CD14-positive monocyte (primary cell): Measurements from ENCODE around the gene PDLIM7. TPM values are rescaled to one million over a fixed set of nuclear protein-coding genes. Genes with fewer than 3 reads are reported as not detected.

ENCODE experiments used
- DNase-seq, 3 donors: peaks; one replicate each; pipeline ENCODE4 v3.0.0-alpha.2; 2011 to 2022
- H2AFZ ChIP-seq: 2 replicates; pipeline ENCODE4 v1.6.0; 2012; ENCODE audit warnings: mild to moderate bottlenecking, low read depth, low read length, inconsistent platforms; ENCODE audit not compliant: insufficient read depth, poor library complexity, severe bottlenecking
- H3K27ac ChIP-seq, 2 donors: 1 replicate in 1 of 2; 2 replicates in 1 of 2; pipeline ENCODE4 v1.5.1; 2012 to 2013; ENCODE audit warnings: low read length in 2 of 2, control low read depth in 1 of 2, inconsistent platforms in 1 of 2, low read depth in 1 of 2, mild to moderate bottlenecking in 1 of 2
- H3K27me3 ChIP-seq, 2 donors: one replicate each; pipeline versions ENCODE4 v1.6.0 to v1.6.1; 2011 to 2013; ENCODE audit warnings: low read length in 2 of 2; ENCODE audit not compliant: control insufficient read depth in 2 of 2, insufficient read depth in 2 of 2
- H3K36me3 ChIP-seq, 2 donors: replicated peaks in 1 of 2; 1 replicate in 1 of 2; 2 replicates in 1 of 2; pipeline versions ENCODE4 v1.5.1 to v1.6.1; 2012 to 2013; ENCODE audit warnings: low read length in 2 of 2, control low read depth in 1 of 2, inconsistent platforms in 1 of 2, mild to moderate bottlenecking in 1 of 2; ENCODE audit not compliant: insufficient read depth in 2 of 2, control insufficient read depth in 1 of 2
- H3K4me1 ChIP-seq, 2 donors: 1 replicate in 1 of 2; 2 replicates in 1 of 2; pipeline versions ENCODE4 v1.5.1 to v1.6.1; 2012 to 2013; ENCODE audit warnings: low read length in 2 of 2, control low read depth in 1 of 2, inconsistent platforms in 1 of 2, mild to moderate bottlenecking in 1 of 2, moderate library complexity in 1 of 2; ENCODE audit not compliant: insufficient read depth in 2 of 2, control insufficient read depth in 1 of 2
- H3K4me2 ChIP-seq: replicated peaks from 2 replicates; pipeline ENCODE3; 2012; ENCODE audit warnings: low read length, moderate library complexity, mild to moderate bottlenecking; ENCODE audit not compliant: poor library complexity, severe bottlenecking; ENCODE audit errors: extremely low read depth
- H3K4me3 ChIP-seq, 3 experiments: fragments of 200-600 bp in 1 of 3; sonication (generic) in 1 of 3; replicated peaks in 1 of 3; 1 replicate in 2 of 3; 2 replicates in 1 of 3; pipeline ENCODE4 v1.5.1; 2011 to 2013; ENCODE audit warnings: low read length in 3 of 3, mild to moderate bottlenecking in 3 of 3, control low read depth in 2 of 3, low read depth in 2 of 3, inconsistent platforms in 1 of 3, moderate library complexity in 1 of 3
- H3K79me2 ChIP-seq: 2 replicates; pipeline ENCODE4 v1.6.0; 2012; ENCODE audit warnings: mild to moderate bottlenecking, control low read depth, inconsistent platforms, low read length, moderate library complexity; ENCODE audit not compliant: insufficient read depth
- H3K9ac ChIP-seq: 2 replicates; pipeline ENCODE4 v1.6.0; 2017; ENCODE audit warnings: low read length, mild to moderate bottlenecking; ENCODE audit not compliant: insufficient read depth, poor library complexity, severe bottlenecking
- H3K9me3 ChIP-seq, 2 donors: replicated peaks in 1 of 2; 1 replicate in 1 of 2; 2 replicates in 1 of 2; pipeline versions ENCODE4 v1.5.1 to v1.6.1; 2012 to 2013; ENCODE audit warnings: low read length in 2 of 2, control low read depth in 1 of 2; ENCODE audit not compliant: control insufficient read depth in 1 of 2, insufficient read depth in 1 of 2
- H4K20me1 ChIP-seq: 2 replicates; pipeline ENCODE4 v1.6.0; 2012; ENCODE audit warnings: mild to moderate bottlenecking, low read length, control low read depth, moderate library complexity; ENCODE audit not compliant: insufficient read depth
- H3K27ac Mint-ChIP-seq, 7 donors: one replicate each; pipeline ENCODE4 v1.8.0; 2020; ENCODE audit warnings: mild to moderate bottlenecking in 7 of 7, mixed read lengths in 7 of 7, moderate library complexity in 6 of 7, inconsistent platforms in 2 of 7
- H3K27me3 Mint-ChIP-seq, 3 donors: one replicate each; pipeline ENCODE4 v1.8.0; 2021 to 2022; ENCODE audit warnings: low read depth in 3 of 3, mild to moderate bottlenecking in 3 of 3, mixed read lengths in 3 of 3, moderate library complexity in 3 of 3, inconsistent platforms in 1 of 3
- H3K36me3 Mint-ChIP-seq, 2 donors: one replicate each; pipeline ENCODE4 v1.8.0; 2020; ENCODE audit warnings: mixed read lengths in 2 of 2, inconsistent platforms in 1 of 2, mild to moderate bottlenecking in 1 of 2
- H3K4me1 Mint-ChIP-seq: one replicate; pipeline ENCODE4 v1.8.0; 2020; ENCODE audit warnings: mild to moderate bottlenecking, mixed read lengths
- H3K4me3 Mint-ChIP-seq, 2 donors: one replicate each; pipeline ENCODE4 v1.8.0; 2020; ENCODE audit warnings: mild to moderate bottlenecking in 2 of 2, mixed read lengths in 2 of 2, moderate library complexity in 1 of 2
- H3K9me3 Mint-ChIP-seq, 7 donors: one replicate each; pipeline ENCODE4 v1.8.0; 2020 to 2022; ENCODE audit warnings: mixed read lengths in 7 of 7, mild to moderate bottlenecking in 6 of 7, moderate library complexity in 6 of 7, inconsistent platforms in 2 of 7
- WGBS: methylation state at CpG from one replicate; pipeline ENCODE4 v1.1.5; 2013; ENCODE audit warnings: missing lambda C conversion rate; ENCODE audit not compliant: insufficient coverage; 5-methylcytosine and 5-hydroxymethylcytosine counted together
- intact Hi-C, 2 donors: fragments of 100-400 bp; cut with micrococcal nuclease; formaldehyde crosslinking; loops; one replicate each; pipeline versions ENCODE4 v1.15.0 to v1.15.1; 2023
- polyA plus RNA-seq, 3 donors: library from polyadenylated mRNA; depleted of rRNA in 1 of 3; unstranded in 2 of 3; stranded (reverse) in 1 of 3; fragments of 300-500 nt in 2 of 3; fragments of >200 nt in 1 of 3; fragmentation: Illumina TruSeq in 2 of 3; gene quantifications; 1 replicate in 2 of 3; 2 replicates in 1 of 3; pipeline ENCODE4 v1.2.3, GENCODE V29; 2012 to 2021
- TF ChIP-seq, protein P1 (sequence below): fragments of 200-600 bp; IDR thresholded peaks from one replicate; pipeline ENCODE4 v1.8.0; 2022; ENCODE audit warnings: antibody characterized with exemption, mild to moderate bottlenecking

Gene PDLIM7
- polyA plus RNA-seq, 3 donors: 21.6 to 126 (median 27.2) TPM

DNA sequence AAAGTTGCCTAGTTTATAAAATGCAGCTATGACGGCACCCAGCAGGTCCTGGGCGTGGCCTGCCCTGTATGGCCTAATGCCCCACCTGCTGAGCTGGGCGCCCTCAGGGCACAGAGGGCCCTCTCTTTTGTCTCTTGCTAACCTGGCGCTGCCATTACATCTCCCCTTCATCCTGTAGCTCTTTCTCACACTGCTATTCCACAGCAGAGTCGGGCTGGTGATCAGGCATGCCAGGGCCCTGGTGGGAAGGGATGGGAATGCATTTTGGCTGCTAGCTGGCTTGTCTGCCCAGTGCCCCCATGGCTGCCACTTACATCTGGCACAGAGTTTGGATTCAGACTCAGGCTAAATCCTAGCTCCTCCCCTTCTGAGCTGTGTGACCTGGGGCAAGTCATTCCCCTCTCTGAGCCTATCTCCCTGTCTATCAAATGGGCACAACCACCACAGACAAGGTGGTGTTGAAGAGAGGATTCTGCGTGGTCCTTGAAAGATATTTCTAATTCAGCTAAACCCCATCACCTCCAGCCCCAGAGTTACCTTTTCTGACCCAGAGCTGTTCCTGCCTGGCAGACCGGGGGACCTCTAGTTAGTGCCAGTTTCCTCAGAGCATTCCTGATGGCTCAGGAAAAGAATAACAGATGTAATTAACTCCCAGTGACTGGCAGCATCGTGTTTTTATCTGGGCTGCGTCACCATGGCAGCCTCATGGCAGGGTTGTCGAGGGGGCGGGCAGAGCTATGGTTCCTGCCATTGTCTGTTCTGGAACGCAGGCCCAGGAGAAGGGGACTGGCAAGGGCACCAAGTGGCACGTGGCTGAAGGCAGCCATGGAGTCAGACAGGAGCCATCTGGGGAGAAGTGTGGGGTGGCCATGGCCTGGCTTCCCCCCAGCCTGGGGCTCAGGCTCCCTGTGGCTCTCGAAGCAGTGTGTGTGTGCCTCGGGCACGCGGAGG is 44.4 kb downstream of the PDLIM7 start:
- H3K27ac Mint-ChIP-seq: peak overlapping the region in 3 of 7 donors; percentile 50 to 83 (median 54)
- peaks cover 44 to 52% of the 10 kb centered on the region in 2 donors for H3K4me1 ChIP-seq
- H3K27me3 Mint-ChIP-seq: peaks cover 46 to 67% (median 55%) of the 10 kb centered on the region in 3 donors
- peaks cover 33% of the 10 kb centered on the region for H3K4me1 Mint-ChIP-seq
- no peak overlapping the region for H3K4me3 ChIP-seq
- no peak overlapping the region for H2AFZ ChIP-seq
- H3K9ac ChIP-seq: no peak overlapping the region
- H3K9me3 ChIP-seq: no peaks in the 10 kb centered on the region
- DNase-seq: no peak
- TF ChIP-seq, protein P1, sequence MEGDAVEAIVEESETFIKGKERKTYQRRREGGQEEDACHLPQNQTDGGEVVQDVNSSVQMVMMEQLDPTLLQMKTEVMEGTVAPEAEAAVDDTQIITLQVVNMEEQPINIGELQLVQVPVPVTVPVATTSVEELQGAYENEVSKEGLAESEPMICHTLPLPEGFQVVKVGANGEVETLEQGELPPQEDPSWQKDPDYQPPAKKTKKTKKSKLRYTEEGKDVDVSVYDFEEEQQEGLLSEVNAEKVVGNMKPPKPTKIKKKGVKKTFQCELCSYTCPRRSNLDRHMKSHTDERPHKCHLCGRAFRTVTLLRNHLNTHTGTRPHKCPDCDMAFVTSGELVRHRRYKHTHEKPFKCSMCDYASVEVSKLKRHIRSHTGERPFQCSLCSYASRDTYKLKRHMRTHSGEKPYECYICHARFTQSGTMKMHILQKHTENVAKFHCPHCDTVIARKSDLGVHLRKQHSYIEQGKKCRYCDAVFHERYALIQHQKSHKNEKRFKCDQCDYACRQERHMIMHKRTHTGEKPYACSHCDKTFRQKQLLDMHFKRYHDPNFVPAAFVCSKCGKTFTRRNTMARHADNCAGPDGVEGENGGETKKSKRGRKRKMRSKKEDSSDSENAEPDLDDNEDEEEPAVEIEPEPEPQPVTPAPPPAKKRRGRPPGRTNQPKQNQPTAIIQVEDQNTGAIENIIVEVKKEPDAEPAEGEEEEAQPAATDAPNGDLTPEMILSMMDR: no peak
- WGBS: 90% methylated on average over 9 of the region's 17 CpGs
- no peak overlapping the region for H3K27ac ChIP-seq
- H3K36me3 ChIP-seq: no peaks in the 10 kb centered on the region
- peaks cover 17% of the 10 kb centered on the region for H4K20me1 ChIP-seq
- peak overlapping the region; percentile 85 to 93 for H3K4me3 Mint-ChIP-seq
- H3K27me3 ChIP-seq: peaks cover 0 to 51% of the 10 kb centered on the region in 2 donors
- H3K79me2 ChIP-seq: no peaks in the 10 kb centered on the region
- H3K36me3 Mint-ChIP-seq: peaks cover 0 to 12% of the 10 kb centered on the region in 2 donors
- H3K4me2 ChIP-seq: no peak overlapping the region
- H3K9me3 Mint-ChIP-seq: peaks cover 0 to 9% (median 0%) of the 10 kb centered on the region in 7 donors
- intact Hi-C loops: no loop called here

DNA sequence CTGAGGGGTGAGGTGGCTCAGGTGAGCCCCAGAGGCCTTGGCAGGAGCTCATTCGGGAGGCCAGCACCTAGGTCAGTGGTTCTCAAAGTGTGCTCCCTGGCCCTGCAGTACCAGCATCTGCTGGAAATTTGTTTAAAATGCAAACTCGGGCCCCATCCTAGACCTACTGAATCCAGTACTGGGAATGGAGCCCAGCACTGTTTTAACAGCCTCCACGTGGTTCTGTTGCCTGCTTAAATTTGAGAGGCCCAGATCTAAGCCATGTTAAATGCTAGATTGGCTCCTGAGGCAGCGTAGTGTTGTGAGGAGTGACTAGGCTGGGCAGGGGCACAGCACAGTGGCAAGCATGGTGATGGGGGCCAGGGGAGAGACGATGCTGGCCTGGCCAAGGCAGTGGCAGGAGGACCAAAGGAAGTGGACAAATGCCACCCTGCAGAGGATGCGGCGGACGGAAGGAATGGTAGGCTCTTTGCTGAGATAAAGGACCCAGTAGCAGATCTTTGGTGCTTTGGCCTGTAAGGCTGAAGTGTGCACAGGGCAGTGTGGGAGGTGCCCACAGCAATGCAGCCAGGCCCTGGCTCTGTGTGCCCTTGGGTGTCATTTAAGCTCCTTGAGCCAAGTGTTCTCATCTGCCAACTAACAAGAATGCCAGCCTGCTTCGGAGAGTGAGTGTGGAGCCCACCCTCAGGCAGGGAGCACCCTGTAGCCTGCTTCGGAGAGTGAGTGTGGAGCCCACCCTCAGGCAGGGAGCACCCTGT is 46.6 kb downstream of the PDLIM7 start:
- no peak overlapping the region for H3K4me3 ChIP-seq
- H3K4me1 ChIP-seq: peaks cover 42 to 56% of the 10 kb centered on the region in 2 donors
- H3K27ac Mint-ChIP-seq: no peak overlapping the region
- H3K36me3 Mint-ChIP-seq: peaks cover 0 to 12% of the 10 kb centered on the region in 2 donors
- no peak overlapping the region for H3K4me2 ChIP-seq
- WGBS: 98% methylated on average over 8 of the region's 10 CpGs
- peaks cover 48 to 73% (median 50%) of the 10 kb centered on the region in 3 donors for H3K27me3 Mint-ChIP-seq
- peaks cover 0 to 56% of the 10 kb centered on the region in 2 donors for H3K27me3 ChIP-seq
- H3K79me2 ChIP-seq: no peaks in the 10 kb centered on the region
- H3K4me1 Mint-ChIP-seq: peaks cover 32% of the 10 kb centered on the region
- H4K20me1 ChIP-seq: peaks cover 20% of the 10 kb centered on the region
- intact Hi-C loops: no loop called here
- no peak for DNase-seq
- TF ChIP-seq, protein P1: no peak
- H3K9me3 Mint-ChIP-seq: peaks cover 0 to 6% (median 0%) of the 10 kb centered on the region in 7 donors
- no peak overlapping the region for H2AFZ ChIP-seq
- H3K9ac ChIP-seq: no peak overlapping the region
- H3K9me3 ChIP-seq: no peaks in the 10 kb centered on the region
- H3K36me3 ChIP-seq: no peaks in the 10 kb centered on the region
- H3K4me3 Mint-ChIP-seq: peak overlapping the region in 1 of 2 donors; percentile 46
- no peak overlapping the region for H3K27ac ChIP-seq
